Inflammatory macrophage treated with lipopolysaccharide for 4 hours (primary cell): ENCODE measurements around the gene ZDHHC11B.

Experiments used
- DNase-seq: peaks from one replicate; pipeline ENCODE4 v3.0.0-alpha.2; 2020

Gene ZDHHC11B

GRCh38 chr5:671459-672328 lies 112.8 kb downstream of the ZDHHC11B start:
- DNase-seq, result peak; percentile 58

DNA sequence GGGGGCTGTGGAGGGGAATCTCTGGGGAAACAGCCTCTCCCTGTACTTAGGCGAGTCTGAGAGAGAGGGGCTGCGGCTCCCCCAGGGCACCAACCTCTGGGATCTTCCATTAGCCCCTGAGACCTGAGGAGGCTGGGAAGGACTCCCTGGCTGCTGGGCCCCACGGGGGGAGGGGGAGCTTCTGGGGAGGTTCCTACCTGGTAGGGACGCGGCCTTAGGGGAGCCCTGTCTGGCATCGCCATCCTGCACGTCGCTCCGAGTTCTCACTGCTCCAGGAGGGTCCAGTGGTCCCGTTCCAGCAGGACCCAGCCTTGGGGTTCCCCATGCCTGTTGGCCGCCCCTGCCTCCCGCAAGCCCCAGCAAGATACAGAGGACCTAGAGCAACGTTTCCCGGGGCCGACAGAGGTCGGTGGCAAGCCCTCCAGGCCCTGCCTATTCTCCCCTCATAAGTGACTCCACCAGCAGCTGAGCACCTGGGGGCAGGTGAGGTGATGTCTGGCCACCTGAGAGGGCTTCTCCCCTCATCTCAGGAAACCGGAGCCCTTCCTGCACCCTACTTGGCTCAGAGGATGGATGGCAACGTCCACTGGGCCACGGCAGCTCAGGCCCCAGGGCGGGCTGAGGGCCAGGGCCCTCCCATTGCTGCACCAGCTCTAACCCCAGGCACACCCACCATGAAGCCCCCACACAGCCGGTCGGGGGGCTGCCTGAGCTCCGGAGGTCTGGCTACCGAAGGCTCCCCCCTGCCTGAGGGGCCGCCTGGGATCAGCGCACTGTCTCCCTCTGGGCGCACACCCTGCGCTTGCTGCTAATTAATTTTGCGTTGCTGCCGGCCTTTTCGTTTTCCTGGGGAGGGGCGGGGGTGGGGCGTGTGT lies 113.9 kb downstream of the ZDHHC11B start:
- DNase-seq, result no peak

DNA sequence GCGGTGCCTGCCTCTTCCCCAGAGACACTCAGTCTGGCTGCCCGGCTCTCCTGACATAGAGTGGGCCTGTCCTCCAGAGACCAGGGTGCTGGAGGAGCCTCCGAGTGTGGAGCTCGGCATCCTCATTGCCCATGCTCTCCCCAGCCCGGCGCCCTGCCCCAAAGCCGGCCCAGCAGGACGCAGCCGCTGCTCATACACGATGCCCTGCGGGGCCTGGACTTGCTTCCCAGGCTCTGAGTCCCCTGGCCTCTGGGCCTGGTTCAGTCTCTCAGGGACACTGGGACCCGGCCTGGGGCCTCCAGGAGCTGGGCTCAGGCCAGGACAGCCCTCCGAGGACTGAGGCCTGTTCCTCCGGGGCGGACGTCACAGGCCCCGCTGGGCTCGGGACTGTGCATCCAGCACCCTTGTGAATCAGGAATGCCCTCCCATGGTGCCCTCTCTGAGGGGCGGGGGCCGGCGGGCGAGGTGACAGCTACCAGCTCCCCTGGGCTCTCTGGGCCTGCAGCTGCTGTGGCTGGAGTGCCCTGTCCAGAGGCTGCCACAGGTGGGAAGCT lies 114.6 kb downstream of the ZDHHC11B start:
- no peak for DNase-seq

DNA sequence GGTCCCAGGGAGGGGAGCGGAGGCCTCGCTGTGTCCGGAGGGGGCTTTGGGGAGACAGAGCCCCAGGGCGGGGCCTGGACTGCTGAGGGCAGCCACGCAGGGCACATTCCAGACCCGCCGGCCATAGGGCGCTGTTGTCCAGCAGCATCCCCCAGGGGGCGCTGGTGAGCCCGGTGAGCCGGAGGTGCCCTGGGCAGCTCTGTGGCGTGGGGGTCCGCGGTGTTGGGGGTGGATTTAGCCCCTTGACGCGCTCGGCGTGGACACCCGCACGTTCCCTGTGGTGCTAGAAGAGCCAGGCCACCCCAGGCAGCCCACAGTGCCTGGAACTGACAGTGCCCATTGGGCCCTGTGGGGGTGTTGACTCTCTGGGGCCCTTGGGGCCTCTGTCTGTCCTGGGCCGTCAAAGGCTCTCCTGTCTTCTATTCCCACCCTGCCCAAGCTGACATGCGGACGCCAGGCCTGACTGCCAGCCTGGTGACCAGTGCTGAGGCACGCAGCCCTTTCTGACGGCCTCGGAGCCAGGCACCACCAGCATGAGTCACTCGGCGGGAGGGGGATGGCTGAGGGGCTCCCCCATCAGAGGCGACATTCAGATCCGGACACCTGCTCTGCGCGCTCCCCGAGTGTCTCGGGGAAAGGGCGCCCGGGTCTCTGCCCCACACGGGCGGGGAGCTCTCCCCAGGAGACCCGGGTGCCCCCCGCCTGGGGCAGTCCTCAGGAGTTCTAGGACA lies 115.3 kb downstream of the ZDHHC11B start:
- no peak for DNase-seq

DNA sequence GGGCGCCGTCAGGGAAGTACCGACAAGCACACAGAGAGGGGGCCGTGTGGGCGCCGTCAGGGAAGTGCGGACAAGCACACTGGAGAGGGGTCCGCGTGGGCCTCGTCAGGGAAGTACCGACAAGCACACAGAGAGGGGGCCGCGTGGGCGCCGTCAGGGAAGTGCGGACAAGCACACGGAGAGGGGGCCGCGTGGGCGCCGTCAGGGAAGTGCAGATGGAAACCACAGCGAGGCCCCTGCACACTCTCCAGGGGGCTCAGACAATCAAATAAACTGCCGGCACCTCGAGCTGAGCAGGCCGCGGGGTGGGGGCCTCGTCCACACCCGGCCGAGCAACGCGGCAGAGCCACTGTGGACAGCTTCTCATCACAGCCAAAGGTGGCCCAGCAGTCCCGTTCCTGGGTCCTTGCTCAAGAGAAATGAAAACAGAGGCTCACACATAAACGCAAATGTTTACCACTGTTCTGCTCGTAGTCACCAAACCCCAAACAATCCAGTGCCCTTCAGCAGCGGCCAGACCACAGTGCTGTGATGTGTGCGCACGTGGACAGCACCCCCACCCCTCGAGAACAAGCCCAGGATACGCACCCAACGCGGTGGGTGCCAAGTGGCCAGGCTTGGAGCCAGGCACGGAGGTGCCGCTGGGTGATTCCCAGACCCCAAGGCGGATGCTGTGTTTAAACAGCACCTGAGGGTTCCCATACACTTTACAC lies 116.1 kb downstream of the ZDHHC11B start:
- DNase-seq, result no peak

- DNase-seq, result no peak
Measured at GRCh38 chr5:666816-667498, 117.6 kb downstream of the ZDHHC11B start.

- no peak for DNase-seq
Measured at GRCh38 chr5:665956-666711, 118.4 kb downstream of the ZDHHC11B start.

- no peak for DNase-seq
Measured at GRCh38 chr5:665541-665955, 119.0 kb downstream of the ZDHHC11B start.

- no peak for DNase-seq
Measured at GRCh38 chr5:664994-665360, 119.6 kb downstream of the ZDHHC11B start.

DNA sequence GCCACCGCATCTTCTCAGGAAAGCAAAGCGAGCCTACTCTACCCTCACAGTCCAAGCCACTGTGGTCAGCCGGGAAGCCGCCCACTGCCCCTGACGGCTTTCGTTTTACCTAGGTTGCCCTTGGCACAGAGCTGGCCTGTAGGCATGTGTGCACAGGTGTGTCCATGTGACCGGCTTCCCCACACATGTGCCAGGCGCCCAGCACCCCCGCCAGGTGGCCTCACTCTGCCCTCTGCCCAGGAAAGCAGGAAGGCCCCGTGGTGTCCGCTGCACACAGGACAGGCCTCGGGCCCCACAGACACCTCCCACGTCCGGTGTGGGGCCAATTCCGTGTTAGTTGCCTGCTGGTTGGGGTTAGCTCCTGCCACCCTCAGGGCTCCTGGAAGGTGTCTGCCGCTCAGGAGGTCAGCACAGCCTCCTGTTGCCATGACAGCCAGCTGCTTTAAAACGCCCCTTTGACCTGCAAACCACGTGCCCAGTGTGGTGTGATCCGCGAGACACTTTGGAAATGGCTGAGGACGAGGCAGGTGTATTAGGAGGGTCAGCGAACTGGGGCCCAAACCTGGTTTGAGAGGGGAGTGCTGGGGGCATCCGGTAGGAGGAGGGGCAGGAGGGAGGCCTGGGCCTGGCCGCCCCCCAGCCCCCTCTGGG lies 120.1 kb downstream of the ZDHHC11B start:
- no peak for DNase-seq

- DNase-seq, result no peak
Measured at GRCh38 chr5:663436-664342, 120.8 kb downstream of the ZDHHC11B start.

GRCh38 chr5:662751-663435 lies 121.6 kb downstream of the ZDHHC11B start:
- no peak for DNase-seq

DNA sequence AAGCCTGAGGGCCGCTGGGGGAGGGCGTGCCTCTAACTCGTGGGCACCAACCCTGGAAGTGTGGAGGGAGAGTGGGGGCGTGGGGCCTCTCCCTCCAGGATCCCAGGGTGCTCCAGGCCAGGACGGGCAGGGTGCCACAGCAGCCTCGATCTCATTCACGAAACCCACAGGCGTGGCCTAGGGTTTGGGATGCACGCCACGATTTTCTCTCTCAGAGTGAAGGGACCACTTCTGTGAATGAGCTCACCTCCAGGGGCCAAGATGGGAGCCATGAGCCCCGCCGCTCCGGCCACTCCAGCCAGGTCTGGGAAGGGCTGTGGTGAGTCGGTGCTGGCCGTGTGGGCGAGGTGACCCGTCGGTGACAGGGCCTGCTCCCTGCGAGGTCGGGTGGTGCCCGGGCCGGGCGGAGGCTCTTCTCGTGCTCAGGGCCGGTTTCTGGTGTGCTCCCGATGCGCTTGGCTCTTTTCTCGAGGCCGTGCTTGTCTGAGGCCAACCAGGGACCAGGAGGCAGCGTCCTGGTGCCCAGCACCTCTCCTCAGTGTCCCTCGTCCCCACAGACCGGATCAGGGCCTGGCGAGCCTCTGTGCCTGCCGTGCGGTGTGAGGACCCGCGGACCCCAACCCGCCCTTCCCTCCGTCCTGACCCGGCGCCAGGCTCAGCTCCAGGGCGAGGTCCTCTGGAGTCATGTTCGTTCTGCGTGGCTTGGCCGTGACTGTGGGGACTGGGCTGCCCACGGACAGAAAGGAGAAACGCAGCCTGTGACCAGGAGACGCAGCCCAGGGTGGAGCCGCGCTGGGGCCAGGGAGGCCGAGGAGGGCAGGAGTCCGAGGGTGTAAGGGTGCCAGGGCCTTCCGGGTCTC lies 122.4 kb downstream of the ZDHHC11B start:
- no peak for DNase-seq

GRCh38 chr5:660491-661030 lies 124.0 kb downstream of the ZDHHC11B start:
- DNase-seq, result no peak
